NCI-H1105 treated with DMSO at 0.1 percent for 48 hours (cell line): ENCODE data around the gene UST.
A peak's percentile ranks its signal among the peaks of the same experiment; 100 is the strongest.
"Not testable (repeated sequence)": the region's sequence is repeated elsewhere in the genome, so short reads cannot be mapped to it uniquely, and the experiment has no call there.

ENCODE experiments used
- DNase-seq: peaks from one replicate; lab custom pipeline; 2025; lab: John Stamatoyannopoulos, UW

UST gene

GRCh38 chr6:148869585-148869984, 122.8 kb downstream of the UST start:
- no peak for DNase-seq

GRCh38 chr6:148873154-148873553, 126.3 kb downstream of the UST start:
- DNase-seq, result no peak

DNA sequence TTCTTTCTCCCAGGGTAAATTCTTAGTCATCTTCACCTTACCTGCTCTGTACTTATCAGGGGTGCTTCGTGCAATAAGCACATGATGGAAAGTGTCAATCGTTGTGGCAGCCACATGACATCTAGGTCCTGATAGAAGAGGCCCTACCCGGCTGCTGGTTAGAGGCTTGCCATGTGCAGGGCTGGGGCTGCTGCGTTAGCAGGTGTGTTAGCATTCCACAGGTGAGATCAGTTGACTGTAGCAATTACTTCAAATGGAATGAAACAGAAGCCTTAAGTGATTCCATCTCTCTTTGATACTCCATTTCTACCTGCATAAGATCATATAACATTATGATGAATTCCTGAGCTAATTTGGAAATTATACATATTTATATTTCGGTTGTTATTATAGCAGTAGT, 127.0 kb downstream of the UST start:
- no peak for DNase-seq

GRCh38 chr6:148874698-148875293, 128.0 kb downstream of the UST start:
- DNase-seq, result peak; percentile 88

DNA sequence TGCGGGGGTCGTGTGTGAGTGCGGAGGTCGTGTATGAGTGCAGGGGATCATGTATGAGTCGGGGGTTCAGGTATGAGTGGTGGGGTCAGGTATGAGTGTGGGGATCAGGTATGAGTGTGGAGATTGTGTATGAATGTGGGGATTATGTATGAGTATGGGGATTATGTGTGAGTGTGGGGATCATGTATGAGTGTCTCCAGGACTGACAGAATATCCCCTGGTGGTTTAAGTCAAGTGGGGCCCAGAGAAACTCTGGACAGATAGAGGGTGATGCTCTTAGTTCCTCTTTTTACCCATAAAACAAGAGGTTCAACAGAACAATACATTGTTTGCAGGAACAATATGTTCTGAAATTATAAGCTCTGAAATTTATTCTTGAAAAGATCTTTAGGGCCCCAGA, 131.9 kb downstream of the UST start:
- no peak for DNase-seq

DNA sequence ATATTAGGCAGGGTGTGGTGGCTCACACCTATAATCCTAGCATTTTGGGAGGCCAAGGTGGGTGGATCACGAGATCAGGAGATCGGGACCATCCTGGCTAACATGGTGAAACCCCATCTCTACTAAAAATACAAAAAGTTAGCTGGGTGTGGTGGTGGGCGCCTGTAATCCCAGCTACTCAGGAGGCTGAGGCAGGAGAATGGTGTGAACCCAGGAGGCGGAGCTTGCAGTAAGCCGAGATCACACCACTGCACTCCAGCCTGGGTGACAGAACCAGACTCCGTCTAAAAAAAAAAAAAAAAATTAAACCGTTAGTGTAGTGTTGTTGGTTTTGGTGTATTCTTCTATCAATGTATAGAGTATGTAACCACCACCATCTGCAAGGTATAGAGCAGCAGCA, 133.9 kb downstream of the UST start:
- not testable (repeated sequence) for DNase-seq

DNA sequence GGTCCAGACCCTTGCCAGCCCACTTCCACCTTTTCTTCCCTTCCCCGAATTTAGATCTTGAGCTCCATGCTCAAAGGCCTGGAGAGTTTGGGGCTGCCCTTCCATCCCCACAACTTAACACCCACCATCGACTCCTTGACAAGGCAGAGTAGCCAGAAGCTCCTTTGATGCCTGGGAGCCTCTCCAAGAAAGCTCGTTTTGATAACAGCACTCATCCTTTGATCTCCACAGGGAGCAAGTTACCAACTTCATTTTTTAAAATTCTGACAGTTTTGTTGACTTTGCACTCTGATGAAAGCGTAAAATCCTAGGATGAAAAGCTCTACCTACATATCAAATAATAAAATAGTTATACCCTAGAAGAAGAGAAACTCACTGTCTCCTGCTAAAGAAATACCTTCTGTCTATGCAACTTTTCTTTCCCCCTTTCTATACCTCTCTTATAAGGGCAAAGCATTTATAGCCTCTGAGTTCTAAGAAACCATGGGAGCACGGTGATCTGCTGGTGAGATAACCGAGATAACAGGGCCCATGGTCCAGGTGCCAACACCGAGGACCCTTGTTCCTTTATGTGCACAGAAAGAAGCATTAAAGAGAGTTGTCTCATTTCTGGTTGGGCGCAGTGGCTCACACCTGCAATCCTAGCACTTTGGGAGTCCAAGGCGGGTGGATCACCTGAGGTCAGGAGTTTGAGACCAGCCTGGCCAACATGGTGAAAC, 134.9 kb downstream of the UST start:
- DNase-seq, result no peak

DNA sequence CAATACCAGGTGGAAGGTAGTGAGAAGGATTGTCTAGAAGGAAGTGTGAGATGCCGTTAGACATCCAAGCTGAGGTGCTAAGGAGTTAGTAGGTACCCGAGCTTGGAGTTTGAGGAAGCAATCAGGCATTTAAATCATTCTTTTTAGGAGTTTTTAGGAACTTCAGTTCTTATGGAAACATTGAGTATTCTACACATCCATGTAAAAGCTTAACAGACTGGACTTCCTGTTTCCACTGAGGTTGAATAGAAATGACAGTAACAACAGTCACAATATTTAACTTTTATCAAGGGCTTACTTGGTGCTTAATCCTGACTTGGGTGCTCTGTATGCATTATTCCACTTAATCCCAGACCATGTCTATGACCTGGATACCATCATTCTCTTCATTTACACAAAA, 136.4 kb downstream of the UST start:
- DNase-seq, result no peak

- DNase-seq, result no peak
These were observed 137.6 kb downstream of the UST start for GRCh38 chr6:148884461-148884860.

DNA sequence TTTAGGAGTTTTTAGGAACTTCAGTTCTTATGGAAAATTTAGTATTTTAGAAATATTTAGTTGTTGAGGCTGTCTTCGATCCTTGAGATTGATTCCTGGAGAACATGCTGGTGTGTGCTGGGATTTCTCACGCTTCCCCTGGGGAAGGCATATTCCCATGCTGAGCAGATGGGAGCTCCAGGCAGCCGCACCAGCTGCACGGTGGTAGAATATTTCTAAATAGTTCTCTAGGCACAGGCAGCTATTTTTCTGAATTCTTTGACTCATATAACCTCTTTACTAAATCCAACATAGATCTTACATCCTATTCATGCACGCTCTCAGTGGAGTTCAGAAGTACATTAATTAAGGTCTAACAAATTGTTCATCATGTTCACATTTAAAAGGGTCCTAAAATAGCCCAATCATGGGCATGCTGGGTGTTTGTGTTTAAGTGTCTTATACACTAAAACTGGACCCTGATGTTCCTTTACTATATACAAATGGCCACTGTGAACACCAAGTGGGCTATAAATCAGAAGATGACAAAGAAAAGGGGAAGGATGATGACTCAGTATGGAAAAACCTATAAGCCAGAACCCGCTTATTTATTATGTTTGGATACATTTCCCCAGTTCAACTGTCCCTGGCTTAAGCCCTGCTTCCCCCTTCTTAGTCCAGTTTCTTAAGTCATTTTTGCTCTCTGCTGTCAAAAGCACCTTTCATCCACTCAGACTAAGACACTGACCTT, 138.5 kb downstream of the UST start:
- no peak for DNase-seq

DNA sequence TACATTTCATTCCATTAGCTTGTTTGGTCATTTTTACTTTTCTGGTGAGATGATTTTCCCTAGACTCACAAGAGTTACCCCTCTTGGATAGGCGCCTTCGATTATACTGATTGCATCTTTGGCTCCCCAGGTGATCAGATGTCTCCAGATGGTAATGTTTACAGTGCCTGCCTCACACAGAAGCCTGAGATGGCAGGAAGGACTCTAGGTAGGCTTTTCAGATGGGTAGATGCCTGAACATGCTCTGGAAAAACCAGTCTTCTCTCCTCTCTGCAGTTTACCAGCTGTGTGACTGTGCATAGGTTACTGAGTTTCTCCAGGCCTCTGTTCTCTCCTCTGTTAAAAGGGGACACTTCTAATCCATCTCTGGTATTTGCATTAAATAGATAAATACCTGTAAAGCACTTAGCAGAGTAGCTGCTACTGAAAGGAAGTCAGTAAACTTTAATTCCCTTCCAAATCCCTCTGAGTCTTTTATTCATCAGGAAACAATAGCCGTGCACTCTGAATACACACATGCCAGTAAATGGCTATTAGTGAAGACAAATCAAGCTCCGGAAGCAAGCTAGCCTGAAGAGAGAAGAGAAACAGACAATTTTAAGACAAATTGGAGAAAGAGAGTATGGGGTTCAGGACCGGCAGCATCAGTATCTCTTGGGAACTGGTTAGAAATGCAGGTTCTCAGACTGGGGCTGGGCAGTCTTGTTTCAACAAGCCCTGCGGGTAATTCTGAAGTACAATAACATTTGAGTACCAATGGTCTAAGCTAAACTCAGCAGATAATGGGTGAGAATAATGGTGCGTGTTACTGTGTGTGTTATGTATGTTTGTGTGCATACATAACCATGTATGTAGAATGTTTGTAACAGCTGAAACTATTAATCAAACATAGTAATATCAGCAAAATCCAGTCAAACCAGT, 139.4 kb downstream of the UST start:
- no peak for DNase-seq

GRCh38 chr6:148887181-148887580, 140.4 kb downstream of the UST start:
- no peak for DNase-seq

DNA sequence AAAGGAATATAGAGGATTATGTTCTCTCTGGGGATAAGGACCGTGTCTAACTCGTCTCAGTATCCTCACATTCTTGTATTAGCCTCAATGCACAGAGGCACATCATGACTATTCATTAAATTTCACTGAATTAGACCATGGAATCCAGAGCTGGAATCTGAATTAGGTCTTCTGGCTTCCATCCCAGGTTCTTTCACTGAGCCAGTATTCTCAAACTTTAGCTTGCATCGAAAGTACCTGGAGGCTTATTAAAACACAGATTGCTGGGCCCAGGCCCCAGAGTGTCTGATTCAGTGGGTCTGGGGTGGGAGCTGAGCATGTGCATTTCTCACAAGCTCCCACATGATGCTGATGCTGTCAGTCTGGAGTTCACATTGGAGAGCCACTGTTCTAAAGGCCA, 142.0 kb downstream of the UST start:
- no peak for DNase-seq

GRCh38 chr6:148890096-148890495, 143.3 kb downstream of the UST start:
- DNase-seq, result no peak

DNA sequence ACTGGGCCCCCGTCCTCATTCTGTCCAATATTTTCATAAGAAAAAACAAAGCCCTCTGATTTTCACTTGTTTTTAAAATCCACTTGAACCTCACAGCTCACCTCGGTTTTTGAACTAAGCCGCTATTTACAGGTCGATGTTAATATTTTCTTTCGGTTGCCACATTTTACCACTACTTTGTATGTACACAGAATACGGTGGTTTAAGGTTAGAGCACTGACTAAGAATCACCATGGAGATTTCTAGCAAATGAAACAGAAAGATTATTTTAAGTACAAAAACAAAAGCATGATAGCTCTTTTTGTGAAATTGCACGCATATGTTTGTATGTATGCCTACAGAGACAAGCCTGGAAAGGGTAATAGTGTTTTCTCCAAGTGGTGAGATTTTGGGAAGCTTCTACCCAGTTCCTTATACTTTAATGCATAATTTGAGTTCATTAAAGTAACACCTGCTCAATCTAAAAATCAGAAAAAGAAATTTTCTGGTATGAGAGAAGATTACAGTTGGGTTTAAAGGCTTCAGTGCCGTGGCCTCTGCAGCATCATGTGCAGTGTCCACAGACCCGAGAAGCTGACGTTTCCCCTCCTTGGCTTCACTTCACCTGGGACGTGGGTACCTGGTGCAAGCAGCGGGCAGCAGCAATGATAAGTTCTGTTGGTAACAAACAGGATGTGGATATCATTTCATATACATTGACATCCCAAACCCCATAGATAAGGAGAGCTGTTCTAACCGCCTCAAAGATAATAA, 144.0 kb downstream of the UST start:
- DNase-seq, result no peak

- DNase-seq, result no peak
These were observed 144.6 kb downstream of the UST start for GRCh38 chr6:148891405-148891783.

DNA sequence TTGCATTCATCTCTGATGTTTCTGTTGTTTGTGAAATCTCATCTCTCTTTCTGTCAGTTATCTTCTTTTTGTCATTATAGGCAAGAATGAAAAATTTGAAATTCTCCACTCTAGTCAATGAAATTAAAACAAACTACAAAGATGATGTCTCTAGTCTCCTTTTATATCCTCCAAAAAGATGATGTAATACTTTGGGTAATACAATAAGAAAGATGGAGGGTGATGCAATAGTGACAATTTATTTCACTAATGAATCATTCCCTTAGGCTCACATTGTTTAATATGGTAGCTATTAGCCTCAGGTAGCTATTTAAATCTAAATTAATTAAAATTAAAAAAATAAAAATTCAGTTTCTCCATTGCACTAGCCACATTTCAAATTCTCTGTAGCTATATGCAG, 145.4 kb downstream of the UST start:
- no peak for DNase-seq

DNA sequence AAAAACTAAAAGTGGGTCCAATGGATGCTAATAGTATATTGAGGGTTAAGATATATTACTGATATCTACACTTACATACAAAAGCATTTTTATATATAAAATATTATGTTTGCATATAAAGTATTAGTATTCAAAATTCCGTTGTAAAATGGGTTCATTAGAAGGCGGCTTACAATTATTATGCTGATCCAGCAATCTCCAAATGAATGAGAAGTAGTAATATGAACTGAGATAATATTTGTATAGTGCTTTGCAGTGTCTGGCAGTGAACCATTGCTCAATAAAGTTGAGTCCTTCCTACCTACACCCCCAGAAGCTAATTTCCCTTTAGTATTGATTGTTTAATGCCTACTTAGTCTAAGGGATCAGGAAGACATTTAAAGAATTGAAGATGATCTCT, 146.2 kb downstream of the UST start:
- DNase-seq, result no peak

GRCh38 chr6:148893481-148893880, 146.7 kb downstream of the UST start:
- DNase-seq, result no peak

DNA sequence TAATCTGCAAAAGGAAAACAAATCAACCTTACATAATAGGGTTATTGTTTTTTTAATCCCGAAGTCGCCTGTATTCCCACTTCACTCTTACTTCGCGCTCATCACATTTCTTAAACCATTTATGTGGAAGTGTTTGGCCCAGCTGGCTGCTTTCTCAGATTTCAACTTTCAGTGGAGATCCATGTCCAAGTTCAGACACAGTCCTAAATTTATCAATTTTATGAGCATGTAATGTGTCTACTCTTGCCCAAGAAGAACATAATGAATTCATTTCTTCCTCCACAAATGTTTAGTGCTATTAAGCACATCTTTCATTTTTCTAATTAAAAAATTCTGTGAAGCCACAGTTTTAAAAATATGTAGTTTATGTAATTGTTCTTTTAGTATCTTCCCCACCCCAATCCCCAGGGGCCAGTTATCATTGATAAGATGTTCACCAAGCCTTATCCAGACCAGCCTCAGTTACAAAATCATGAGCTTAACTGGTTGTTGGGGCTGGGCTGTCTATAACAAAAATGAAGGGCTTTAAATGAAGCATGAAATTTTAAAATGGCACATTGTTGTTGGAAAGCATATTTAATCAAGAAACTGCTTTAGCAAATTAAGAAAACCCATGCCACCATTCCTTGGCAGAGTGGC, 151.7 kb downstream of the UST start:
- DNase-seq, result no peak
